ENCODE results near the gene CCR6.

Gene CCR6

GRCh38 chr6:167124753-167125152, 1.9 kb downstream of the CCR6 start:
- TF ChIP-seq SIN3A (IDR thresholded peaks at IDR 0.05; ENCODE audit: borderline replicate concordance, insufficient read depth, low read length) (no peak), POLR2AphosphoS5 (IDR thresholded peaks at IDR 0.05; ENCODE audit: low read depth, low read length) (no peak), REST (IDR thresholded peaks at IDR 0.05; ENCODE audit: insufficient read depth in 1 of 2, low read depth in 2 of 2, low read length in 2 of 2) (no peak), FOXP2 (optimal IDR thresholded peaks at IDR 0.05; ENCODE audit: borderline replicate concordance, extremely low read depth, extremely low read length, insufficient read depth) (no peak), TAF1 (IDR thresholded peaks at IDR 0.05; ENCODE audit: borderline replicate concordance, insufficient read depth, low read length) (no peak)

GRCh38 chr6:167125410-167125809, 2.5 kb downstream of the CCR6 start:
- TF ChIP-seq FOXP2 (optimal IDR thresholded peaks at IDR 0.05; ENCODE audit: borderline replicate concordance, extremely low read depth, extremely low read length, insufficient read depth) (no peak), REST (IDR thresholded peaks at IDR 0.05; ENCODE audit: insufficient read depth in 1 of 2, low read depth in 2 of 2, low read length in 2 of 2) (no peak), TAF1 (IDR thresholded peaks at IDR 0.05; ENCODE audit: borderline replicate concordance, insufficient read depth, low read length) (no peak), POLR2AphosphoS5 (IDR thresholded peaks at IDR 0.05; ENCODE audit: low read depth, low read length) (no peak), SIN3A (IDR thresholded peaks at IDR 0.05; ENCODE audit: borderline replicate concordance, insufficient read depth, low read length) (no peak)

GRCh38 chr6:167125855-167126349, 3.0 kb downstream of the CCR6 start:
- TF ChIP-seq POLR2AphosphoS5 (IDR thresholded peaks at IDR 0.05; ENCODE audit: low read depth, low read length), result no peak

- TF ChIP-seq POLR2AphosphoS5 (IDR thresholded peaks at IDR 0.05; ENCODE audit: low read depth, low read length) (no peak), FOXP2 (optimal IDR thresholded peaks at IDR 0.05; ENCODE audit: borderline replicate concordance, extremely low read depth, extremely low read length, insufficient read depth) (no peak), TAF1 (IDR thresholded peaks at IDR 0.05; ENCODE audit: borderline replicate concordance, insufficient read depth, low read length) (no peak), REST (IDR thresholded peaks at IDR 0.05; ENCODE audit: insufficient read depth in 1 of 2, low read depth in 2 of 2, low read length in 2 of 2) (no peak), SIN3A (IDR thresholded peaks at IDR 0.05; ENCODE audit: borderline replicate concordance, insufficient read depth, low read length) (no peak)
Measured at GRCh38 chr6:167127785-167128531, 5.1 kb downstream of the CCR6 start.

- TF ChIP-seq TAF1 (IDR thresholded peaks at IDR 0.05; ENCODE audit: borderline replicate concordance, insufficient read depth, low read length) (no peak), SIN3A (IDR thresholded peaks at IDR 0.05; ENCODE audit: borderline replicate concordance, insufficient read depth, low read length) (no peak), POLR2AphosphoS5 (IDR thresholded peaks at IDR 0.05; ENCODE audit: low read depth, low read length) (no peak), REST (IDR thresholded peaks at IDR 0.05; ENCODE audit: insufficient read depth in 1 of 2, low read depth in 2 of 2, low read length in 2 of 2) (no peak), FOXP2 (optimal IDR thresholded peaks at IDR 0.05; ENCODE audit: borderline replicate concordance, extremely low read depth, extremely low read length, insufficient read depth) (no peak)
Measured at GRCh38 chr6:167129159-167129558, 6.3 kb downstream of the CCR6 start.
